Naive thymus-derived CD4-positive, alpha-beta T cell (primary cell): Measurements from ENCODE around the gene SERPINB11. TPM values are rescaled to one million over a fixed set of nuclear protein-coding genes. Genes with fewer than 3 reads are reported as not detected.

ENCODE experiments used
- ATAC-seq: fragments of 150-1000 bp; cut with Tn5 transposase; 2 replicates; pipeline ENCODE4 v1.10.0; 2021; ENCODE audit warnings: mild to moderate bottlenecking, moderate library complexity
- CTCF ChIA-PET: fragments of 350-600 bp; sonication (Branson Sonifier 250); formaldehyde crosslinking; loops from one replicate; lab custom pipeline; 2021; ENCODE audit warnings: antibody characterized with exemption; lab: Charles Lee
- POLR2A ChIA-PET: fragments of 350-600 bp; sonication (Branson Sonifier 250); formaldehyde crosslinking; loops from one replicate; lab custom pipeline; 2021; ENCODE audit warnings: antibody characterized with exemption, inconsistent platforms; lab: Charles Lee
- DNase-seq, 9 donors: peaks; one replicate each; pipeline versions ENCODE4 v3.0.0 to v3.0.0-alpha.2; 2020 to 2022; ENCODE audit warnings: mixed read lengths in 1 of 9
- H3K27ac ChIP-seq: one replicate; pipeline ENCODE4 v1.7.0; 2013; ENCODE audit warnings: mild to moderate bottlenecking, low read depth, low read length, moderate library complexity
- H3K27me3 ChIP-seq, 2 donors: one replicate each; pipeline ENCODE4 v1.7.0; 2013; ENCODE audit warnings: low read length in 2 of 2, mild to moderate bottlenecking in 2 of 2, moderate library complexity in 2 of 2; ENCODE audit not compliant: control insufficient read depth in 2 of 2, insufficient read depth in 2 of 2
- H3K36me3 ChIP-seq, 3 experiments: 1 replicate in 2 of 3; 2 replicates in 1 of 3; pipeline ENCODE4 v1.7.0; 2013; ENCODE audit warnings: low read length in 3 of 3, mild to moderate bottlenecking in 3 of 3, moderate library complexity in 1 of 3; ENCODE audit not compliant: insufficient read depth in 3 of 3, control insufficient read depth in 2 of 3
- H3K4me1 ChIP-seq, 2 donors: one replicate each; pipeline ENCODE4 v1.7.0; 2013; ENCODE audit warnings: low read length in 2 of 2, mild to moderate bottlenecking in 2 of 2, moderate library complexity in 1 of 2; ENCODE audit not compliant: control insufficient read depth in 2 of 2, insufficient read depth in 2 of 2
- H3K4me3 ChIP-seq: 2 replicates; pipeline ENCODE4 v1.7.0; 2013; ENCODE audit warnings: mild to moderate bottlenecking, low read length
- H3K9me3 ChIP-seq, 3 experiments: 1 replicate in 2 of 3; 2 replicates in 1 of 3; pipeline ENCODE4 v1.7.0; 2013; ENCODE audit warnings: low read length in 3 of 3; ENCODE audit not compliant: control insufficient read depth in 2 of 3
- H3K27ac Mint-ChIP-seq, 9 donors: one replicate each; pipeline ENCODE4 v1.8.0; 2020 to 2022; ENCODE audit warnings: mixed read lengths in 9 of 9, mild to moderate bottlenecking in 8 of 9, moderate library complexity in 5 of 9, inconsistent platforms in 2 of 9
- H3K27me3 Mint-ChIP-seq, 5 donors: one replicate each; pipeline ENCODE4 v1.8.0; 2021 to 2022; ENCODE audit warnings: mixed read lengths in 5 of 5, mild to moderate bottlenecking in 1 of 5
- H3K36me3 Mint-ChIP-seq, 5 donors: one replicate each; pipeline ENCODE4 v1.8.0; 2020 to 2022; ENCODE audit warnings: mixed read lengths in 5 of 5, mild to moderate bottlenecking in 3 of 5, inconsistent platforms in 1 of 5
- H3K4me1 Mint-ChIP-seq, 7 donors: one replicate each; pipeline ENCODE4 v1.8.0; 2020 to 2022; ENCODE audit warnings: mixed read lengths in 7 of 7, mild to moderate bottlenecking in 3 of 7, inconsistent platforms in 1 of 7
- H3K4me3 Mint-ChIP-seq, 10 donors: one replicate each; pipeline ENCODE4 v1.8.0; 2020 to 2022; ENCODE audit warnings: mild to moderate bottlenecking in 10 of 10, mixed read lengths in 10 of 10, moderate library complexity in 6 of 10, inconsistent platforms in 2 of 10
- H3K9me3 Mint-ChIP-seq, 11 donors: one replicate each; pipeline ENCODE4 v1.8.0; 2020 to 2022; ENCODE audit warnings: mixed read lengths in 11 of 11, mild to moderate bottlenecking in 4 of 11, inconsistent platforms in 1 of 11, moderate library complexity in 1 of 11
- intact Hi-C, 2 donors: fragments of 100-400 bp; cut with micrococcal nuclease; formaldehyde crosslinking; loops; one replicate each; pipeline ENCODE4 v1.15.1; 2023
- polyA plus RNA-seq, 2 donors: library from polyadenylated mRNA; unstranded; fragments of 300-500 nt; fragmentation: Illumina TruSeq; gene quantifications; one replicate each; pipeline ENCODE4 v1.2.3, GENCODE V29; 2021
- total RNA-seq, 6 experiments: library from RNA in 5 of 6; stranded (reverse) in 5 of 6; gene quantifications; 1 replicate in 5 of 6; 2 replicates in 1 of 6; pipeline ENCODE4 v1.2.3 and lab custom pipeline; 2021 to 2026

The SERPINB11 gene
- total and polyA plus RNA-seq, 7 experiments from 2014 or later = not detected

- Mint-ChIP-seq H3K4me3 (no peak overlapping the region), H3K4me1 (no peaks in the 10 kb centered on the region), H3K36me3 (peaks cover 0 to 9% (median 0%) of the 10 kb centered on the region in 5 donors), H3K27me3 (peaks cover 0 to 22% (median 3%) of the 10 kb centered on the region in 5 donors), H3K9me3 (peaks cover 0 to 33% (median 9%) of the 10 kb centered on the region in 11 donors), H3K27ac (no peak overlapping the region)
- ChIA-PET CTCF (no interaction called here), POLR2A (no interaction called here)
- intact Hi-C loops = no loop called here
- H3K4me3 ChIP-seq = no peak overlapping the region
- H3K36me3 ChIP-seq = no peaks in the 10 kb centered on the region
- H3K27me3 ChIP-seq = no peaks in the 10 kb centered on the region
- no peak overlapping the region for H3K27ac ChIP-seq
- no peak for ATAC-seq
- DNase-seq = no peak
- no peaks in the 10 kb centered on the region for H3K9me3 ChIP-seq
- H3K4me1 ChIP-seq = no peaks in the 10 kb centered on the region
Measured at GRCh38 chr18:63689064-63689463, 13.7 kb upstream of the SERPINB11 start.

- H3K4me1 ChIP-seq = no peaks in the 10 kb centered on the region
- peaks cover 0 to 11% (median 0%) of the 10 kb centered on the region in 5 donors for H3K27me3 Mint-ChIP-seq
- DNase-seq = no peak
- H3K9me3 Mint-ChIP-seq = peaks cover 0 to 17% (median 5%) of the 10 kb centered on the region in 11 donors
- H3K9me3 ChIP-seq = no peaks in the 10 kb centered on the region
- H3K4me3 Mint-ChIP-seq = no peak overlapping the region
- no peak for ATAC-seq
- H3K4me3 ChIP-seq = no peak overlapping the region
- intact Hi-C loops = no loop called here
- no peaks in the 10 kb centered on the region for H3K36me3 Mint-ChIP-seq
- no peaks in the 10 kb centered on the region for H3K27me3 ChIP-seq
- no peak overlapping the region for H3K27ac Mint-ChIP-seq
- H3K4me1 Mint-ChIP-seq = no peaks in the 10 kb centered on the region
- ChIA-PET POLR2A (no interaction called here), CTCF (no interaction called here)
- no peak overlapping the region for H3K27ac ChIP-seq
- H3K36me3 ChIP-seq = no peaks in the 10 kb centered on the region
Measured at GRCh38 chr18:63697097-63697660, 5.6 kb upstream of the SERPINB11 start.

GRCh38 chr18:63700501-63700900 is 2.3 kb upstream of the SERPINB11 start:
- intact Hi-C loops = no loop called here
- DNase-seq = no peak
- H3K27me3 Mint-ChIP-seq = peaks cover 0 to 16% (median 3%) of the 10 kb centered on the region in 5 donors
- H3K4me3 ChIP-seq = no peak overlapping the region
- H3K27ac ChIP-seq = no peak overlapping the region
- H3K4me1 Mint-ChIP-seq = no peaks in the 10 kb centered on the region
- H3K27ac Mint-ChIP-seq = no peak overlapping the region
- H3K9me3 ChIP-seq = no peaks in the 10 kb centered on the region
- H3K27me3 ChIP-seq = no peaks in the 10 kb centered on the region
- ChIA-PET CTCF (no interaction called here), POLR2A (no interaction called here)
- ATAC-seq = no peak
- no peak overlapping the region for H3K4me3 Mint-ChIP-seq
- H3K36me3 Mint-ChIP-seq = no peaks in the 10 kb centered on the region
- H3K4me1 ChIP-seq = no peaks in the 10 kb centered on the region
- H3K36me3 ChIP-seq = no peaks in the 10 kb centered on the region
- H3K9me3 Mint-ChIP-seq = peaks cover 0 to 8% (median 0%) of the 10 kb centered on the region in 11 donors

GRCh38 chr18:63701952-63702351 is 808 bp upstream of the SERPINB11 start:
- CTCF ChIA-PET = no interaction called here
- intact Hi-C loops = no loop called here
- Histone ChIP-seq H3K27me3 (no peaks in the 10 kb centered on the region), H3K4me1 (no peaks in the 10 kb centered on the region), H3K36me3 (no peaks in the 10 kb centered on the region), H3K9me3 (no peaks in the 10 kb centered on the region), H3K27ac (no peak overlapping the region), H3K4me3 (no peak overlapping the region)
- Mint-ChIP-seq H3K4me3 (no peak overlapping the region), H3K27me3 (peaks cover 0 to 19% (median 3%) of the 10 kb centered on the region in 5 donors), H3K4me1 (no peaks in the 10 kb centered on the region), H3K36me3 (no peaks in the 10 kb centered on the region), H3K27ac (no peak overlapping the region), H3K9me3 (peaks cover 0 to 4% (median 2%) of the 10 kb centered on the region in 11 donors)
- DNase-seq = no peak
- no peak for ATAC-seq
- POLR2A ChIA-PET = no interaction called here

GRCh38 chr18:63705401-63705800 is 2.6 kb downstream of the SERPINB11 start:
- DNase-seq = no peak
- H3K36me3 ChIP-seq = no peaks in the 10 kb centered on the region
- no peaks in the 10 kb centered on the region for H3K9me3 ChIP-seq
- no peak overlapping the region for H3K27ac ChIP-seq
- CTCF ChIA-PET = no interaction called here
- Mint-ChIP-seq H3K36me3 (no peaks in the 10 kb centered on the region), H3K27me3 (peaks cover 0 to 8% (median 0%) of the 10 kb centered on the region in 5 donors), H3K4me1 (no peaks in the 10 kb centered on the region), H3K9me3 (peaks cover 0 to 2% (median 0%) of the 10 kb centered on the region in 11 donors), H3K27ac (no peak overlapping the region), H3K4me3 (no peak overlapping the region)
- H3K4me3 ChIP-seq = no peak overlapping the region
- H3K27me3 ChIP-seq = no peaks in the 10 kb centered on the region
- intact Hi-C loops = no loop called here
- no peaks in the 10 kb centered on the region for H3K4me1 ChIP-seq
- POLR2A ChIA-PET = no interaction called here
- ATAC-seq = no peak

- Mint-ChIP-seq H3K4me1 (no peaks in the 10 kb centered on the region), H3K4me3 (no peak overlapping the region), H3K27ac (no peak overlapping the region), H3K9me3 (peaks cover 0 to 11% (median 0%) of the 10 kb centered on the region in 11 donors), H3K27me3 (peaks cover 0 to 8% (median 0%) of the 10 kb centered on the region in 5 donors), H3K36me3 (no peaks in the 10 kb centered on the region)
- Histone ChIP-seq H3K27ac (no peak overlapping the region), H3K4me1 (no peaks in the 10 kb centered on the region), H3K4me3 (no peak overlapping the region), H3K9me3 (no peaks in the 10 kb centered on the region), H3K36me3 (no peaks in the 10 kb centered on the region), H3K27me3 (no peaks in the 10 kb centered on the region)
- POLR2A ChIA-PET = no interaction called here
- intact Hi-C loops = no loop called here
- CTCF ChIA-PET = no interaction called here
- ATAC-seq (no peak), DNase-seq (no peak)
Measured at GRCh38 chr18:63707816-63708215, 5.1 kb downstream of the SERPINB11 start.

GRCh38 chr18:63708650-63709049 is 5.9 kb downstream of the SERPINB11 start:
- H3K27me3 ChIP-seq = no peaks in the 10 kb centered on the region
- H3K27ac Mint-ChIP-seq = no peak overlapping the region
- POLR2A ChIA-PET = no interaction called here
- H3K27me3 Mint-ChIP-seq = peaks cover 0 to 8% (median 0%) of the 10 kb centered on the region in 5 donors
- peaks cover 0 to 20% (median 2%) of the 10 kb centered on the region in 11 donors for H3K9me3 Mint-ChIP-seq
- no peaks in the 10 kb centered on the region for H3K4me1 Mint-ChIP-seq
- no peak overlapping the region for H3K4me3 Mint-ChIP-seq
- no peak overlapping the region for H3K27ac ChIP-seq
- no peaks in the 10 kb centered on the region for H3K36me3 ChIP-seq
- ATAC-seq = no peak
- H3K36me3 Mint-ChIP-seq = no peaks in the 10 kb centered on the region
- peaks cover 0 to 5% (median 0%) of the 10 kb centered on the region in 3 experiments for H3K9me3 ChIP-seq
- CTCF ChIA-PET = no interaction called here
- H3K4me3 ChIP-seq = no peak overlapping the region
- no peak for DNase-seq
- intact Hi-C loops = no loop called here
- no peaks in the 10 kb centered on the region for H3K4me1 ChIP-seq
